ENCODE results near the gene PDCD11.

PDCD11 gene

GRCh38 chr10:103492655-103493261 is 96.3 kb downstream of the PDCD11 start:
- Histone ChIP-seq H3K9me2 (replicated peaks; ENCODE audit: low read depth, low read length) (no peaks in the 10 kb centered on the region), H3K4me1 (ENCODE audit: insufficient read depth, low read length, poor library complexity, severe bottlenecking) (peaks cover 9% of the 10 kb centered on the region), H3K27me3 (ENCODE audit: insufficient read depth, low read length, poor library complexity, severe bottlenecking) (peaks cover 26% of the 10 kb centered on the region), H2AFZ (ENCODE audit: low read length) (no peak overlapping the region), H3K9me3 (ENCODE audit: insufficient read depth, low read depth, low read length) (no peaks in the 10 kb centered on the region), H3F3A (ENCODE audit: low read depth) (no peaks in the 10 kb centered on the region), H3K4me2 (ENCODE audit: low read depth, low read length, poor library complexity, severe bottlenecking) (no peak overlapping the region), H3K79me2 (ENCODE audit: insufficient read depth, low read length) (no peaks in the 10 kb centered on the region), H3K4me3 (ENCODE audit: low read length, poor library complexity, severe bottlenecking) (no peak overlapping the region), H3K9ac (ENCODE audit: low read depth, low read length, poor library complexity, severe bottlenecking) (no peak overlapping the region), H4K20me1 (ENCODE audit: insufficient read depth, low read length, poor library complexity, severe bottlenecking) (no peaks in the 10 kb centered on the region), H3K36me3 (ENCODE audit: insufficient read depth, low read length) (no peaks in the 10 kb centered on the region)
- no peak for TF ChIP-seq CTCF (conservative IDR thresholded peaks at IDR 0.05; ENCODE audit: low read length)
- TF ChIP-seq EZH2phosphoT487 (IDR thresholded peaks at IDR 0.05; ENCODE audit: borderline replicate concordance): no peak

DNA sequence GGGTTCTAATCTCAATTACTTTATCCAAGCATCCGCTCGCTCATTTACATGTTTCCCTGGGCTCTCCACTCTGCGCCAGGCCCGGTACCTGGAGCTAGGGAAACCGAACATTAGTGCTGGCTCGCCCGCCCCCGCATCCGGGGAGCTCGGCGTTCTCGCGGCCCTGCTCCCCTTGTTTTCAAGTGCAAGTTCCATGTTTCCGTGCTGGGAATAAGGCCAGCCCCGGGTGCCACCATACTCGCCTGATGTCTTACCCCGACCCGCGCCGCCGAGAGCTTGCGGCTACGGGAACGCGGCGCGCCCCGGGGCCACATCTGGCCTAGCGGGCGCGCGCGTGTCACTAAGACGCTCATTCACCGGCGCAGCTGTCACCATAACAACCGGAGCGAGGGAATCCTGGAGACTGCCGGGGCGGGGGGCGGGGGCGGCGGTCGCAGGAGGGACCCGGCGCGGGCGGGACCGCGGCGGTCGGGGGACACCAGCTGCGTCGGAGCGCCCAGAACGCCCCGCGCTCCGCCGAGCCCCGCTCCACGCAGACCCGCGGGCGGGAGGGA is 97.0 kb downstream of the PDCD11 start, which contains the start of gene NEURL1:
TSS of gene NEURL1 (plus strand) at position 344 of the 554 bp plus-strand sequence. CDS start 683 bp downstream, outside the sequence.
- TF ChIP-seq EZH2phosphoT487 (IDR thresholded peaks at IDR 0.05; ENCODE audit: borderline replicate concordance) (no peak), CTCF (conservative IDR thresholded peaks at IDR 0.05; ENCODE audit: low read length) (no peak)
- Histone ChIP-seq H3K27me3 (ENCODE audit: insufficient read depth, low read length, poor library complexity, severe bottlenecking) (peaks cover 26% of the 10 kb centered on the region), H3F3A (ENCODE audit: low read depth) (no peaks in the 10 kb centered on the region), H3K4me1 (ENCODE audit: insufficient read depth, low read length, poor library complexity, severe bottlenecking) (peaks cover 9% of the 10 kb centered on the region), H3K36me3 (ENCODE audit: insufficient read depth, low read length) (no peaks in the 10 kb centered on the region), H2AFZ (ENCODE audit: low read length) (peak within 1 kb of the TSS; percentile 70; the same call in 1 of the 2 replicates), H4K20me1 (ENCODE audit: insufficient read depth, low read length, poor library complexity, severe bottlenecking) (no peaks in the 10 kb centered on the region), H3K9me2 (replicated peaks; ENCODE audit: low read depth, low read length) (no peaks in the 10 kb centered on the region), H3K9me3 (ENCODE audit: insufficient read depth, low read depth, low read length) (no peaks in the 10 kb centered on the region), H3K4me2 (ENCODE audit: low read depth, low read length, poor library complexity, severe bottlenecking) (peak within 1 kb of the TSS; percentile 71), H3K79me2 (ENCODE audit: insufficient read depth, low read length) (no peaks in the 10 kb centered on the region), H3K4me3 (ENCODE audit: low read length, poor library complexity, severe bottlenecking) (peak within 1 kb of the TSS; percentile 67), H3K9ac (ENCODE audit: low read depth, low read length, poor library complexity, severe bottlenecking) (no peak within 1 kb of the TSS)

- TF ChIP-seq CTCF (conservative IDR thresholded peaks at IDR 0.05; ENCODE audit: low read length) (no peak), EZH2phosphoT487 (IDR thresholded peaks at IDR 0.05; ENCODE audit: borderline replicate concordance) (no peak)
- H3K79me2 ChIP-seq (ENCODE audit: insufficient read depth, low read length): no peaks in the 10 kb centered on the region
- H4K20me1 ChIP-seq (ENCODE audit: insufficient read depth, low read length, poor library complexity, severe bottlenecking): no peaks in the 10 kb centered on the region
- no peaks in the 10 kb centered on the region for H3K36me3 ChIP-seq (ENCODE audit: insufficient read depth, low read length)
- H3K4me3 ChIP-seq (ENCODE audit: low read length, poor library complexity, severe bottlenecking): peak overlapping the region; percentile 67
- no peak overlapping the region for H3K9ac ChIP-seq (ENCODE audit: low read depth, low read length, poor library complexity, severe bottlenecking)
- peak overlapping the region; percentile 70; the same call in 1 of the 2 replicates for H2AFZ ChIP-seq (ENCODE audit: low read length)
- H3K27me3 ChIP-seq (ENCODE audit: insufficient read depth, low read length, poor library complexity, severe bottlenecking): peaks cover 26% of the 10 kb centered on the region
- peak overlapping the region; percentile 71 for H3K4me2 ChIP-seq (ENCODE audit: low read depth, low read length, poor library complexity, severe bottlenecking)
- no peaks in the 10 kb centered on the region for H3F3A ChIP-seq (ENCODE audit: low read depth)
- no peaks in the 10 kb centered on the region for H3K9me3 ChIP-seq (ENCODE audit: insufficient read depth, low read depth, low read length)
- H3K4me1 ChIP-seq (ENCODE audit: insufficient read depth, low read length, poor library complexity, severe bottlenecking): peaks cover 9% of the 10 kb centered on the region
- no peaks in the 10 kb centered on the region for H3K9me2 ChIP-seq (replicated peaks; ENCODE audit: low read depth, low read length)
These were observed 97.8 kb downstream of the PDCD11 start for GRCh38 chr10:103493916-103494877.
